GM18867 (cell line): Measurements from ENCODE around the gene HHAT.

Experiments
- ATAC-seq: cut with Tn5 transposase; IDR thresholded peaks from one replicate; pipeline ENCODE4 v1.9.1; 2021; ENCODE audit warnings: mild to moderate bottlenecking, moderate library complexity; ENCODE audit not compliant: unreplicated experiment

HHAT gene

GRCh38 chr1:210586771-210587170 lies 258.1 kb downstream of the HHAT start:
- ATAC-seq = no peak

- no peak for ATAC-seq
These were observed 258.9 kb downstream of the HHAT start for GRCh38 chr1:210587566-210587965.

- ATAC-seq = no peak
These were observed 259.7 kb downstream of the HHAT start for GRCh38 chr1:210588357-210588756.

- no peak for ATAC-seq
These were observed 260.2 kb downstream of the HHAT start for GRCh38 chr1:210588946-210589345.

DNA sequence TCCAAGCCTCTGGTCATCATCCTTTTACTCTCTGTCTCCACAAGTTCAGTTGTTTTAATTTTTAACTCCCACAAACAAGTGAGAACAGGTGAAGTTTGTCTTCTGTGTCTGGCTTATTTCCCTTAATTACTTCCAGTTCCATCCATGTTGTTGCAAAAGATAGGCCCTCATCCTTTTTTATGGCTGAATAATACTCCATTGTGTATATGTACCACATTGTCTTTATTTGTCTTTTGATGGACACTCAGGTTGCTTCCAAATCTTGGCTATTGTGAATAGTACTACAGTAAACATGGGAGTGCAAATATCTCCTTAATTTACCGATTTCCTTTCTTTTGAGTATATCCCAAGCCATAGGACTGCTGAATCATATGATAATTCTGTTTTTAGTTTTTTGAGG lies 262.5 kb downstream of the HHAT start:
- ATAC-seq = no peak

- no peak for ATAC-seq
These were observed 265.9 kb downstream of the HHAT start for GRCh38 chr1:210594605-210595004.

GRCh38 chr1:210596641-210597040 lies 267.9 kb downstream of the HHAT start:
- no peak for ATAC-seq

DNA sequence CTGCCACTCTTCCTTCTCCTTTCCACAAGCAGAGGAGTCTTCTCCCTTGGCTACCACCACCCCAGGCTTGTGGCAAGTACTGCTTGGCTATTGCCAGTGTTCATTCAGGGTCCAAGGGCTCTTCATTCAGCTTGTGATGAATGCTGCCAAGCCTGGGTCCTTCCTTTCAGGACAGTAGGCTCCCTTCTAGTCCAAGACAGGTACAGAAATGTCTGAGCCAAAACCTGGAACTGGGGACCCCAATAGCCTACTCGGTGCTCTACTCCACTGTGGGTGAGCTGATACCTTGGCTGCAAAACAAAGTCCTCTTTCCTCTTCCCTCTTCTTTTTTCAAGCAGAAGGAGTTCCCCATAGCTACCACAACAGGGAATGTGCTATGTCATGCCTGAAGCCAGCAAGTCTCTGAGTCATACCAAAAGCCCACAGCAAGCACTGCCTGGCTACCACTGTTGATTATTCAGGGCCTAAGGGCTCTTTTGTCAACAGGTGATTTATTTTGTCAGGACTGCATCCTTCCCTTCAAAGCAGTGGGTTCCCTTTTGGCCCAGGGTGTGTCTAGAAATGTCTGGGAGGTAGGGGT lies 268.9 kb downstream of the HHAT start:
- no peak for ATAC-seq

DNA sequence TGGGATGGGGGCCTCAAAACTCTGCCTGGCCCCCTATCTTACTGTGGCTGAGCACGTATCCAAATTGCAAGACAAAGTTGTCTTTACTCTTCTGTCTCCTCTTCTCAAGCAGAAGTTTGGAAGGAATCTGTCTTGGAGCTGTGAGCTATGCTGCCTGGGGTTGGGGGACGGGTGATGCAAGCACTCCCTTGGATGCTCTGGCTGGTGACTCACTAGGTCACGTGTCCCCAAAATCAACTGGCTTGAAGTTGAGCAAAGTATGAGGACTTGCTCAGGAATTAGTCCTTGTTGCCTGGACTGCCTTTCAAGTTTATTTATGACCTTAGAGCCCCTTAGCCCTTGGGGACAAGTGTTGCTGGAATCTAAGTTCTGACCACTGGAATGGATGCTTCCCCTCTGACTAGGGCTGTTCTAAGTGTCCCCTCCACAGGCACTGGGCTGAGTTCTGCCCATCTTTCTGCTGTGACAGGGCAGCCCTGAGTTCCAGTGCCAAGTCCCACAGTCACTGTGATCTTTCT lies 269.5 kb downstream of the HHAT start:
- no peak for ATAC-seq

DNA sequence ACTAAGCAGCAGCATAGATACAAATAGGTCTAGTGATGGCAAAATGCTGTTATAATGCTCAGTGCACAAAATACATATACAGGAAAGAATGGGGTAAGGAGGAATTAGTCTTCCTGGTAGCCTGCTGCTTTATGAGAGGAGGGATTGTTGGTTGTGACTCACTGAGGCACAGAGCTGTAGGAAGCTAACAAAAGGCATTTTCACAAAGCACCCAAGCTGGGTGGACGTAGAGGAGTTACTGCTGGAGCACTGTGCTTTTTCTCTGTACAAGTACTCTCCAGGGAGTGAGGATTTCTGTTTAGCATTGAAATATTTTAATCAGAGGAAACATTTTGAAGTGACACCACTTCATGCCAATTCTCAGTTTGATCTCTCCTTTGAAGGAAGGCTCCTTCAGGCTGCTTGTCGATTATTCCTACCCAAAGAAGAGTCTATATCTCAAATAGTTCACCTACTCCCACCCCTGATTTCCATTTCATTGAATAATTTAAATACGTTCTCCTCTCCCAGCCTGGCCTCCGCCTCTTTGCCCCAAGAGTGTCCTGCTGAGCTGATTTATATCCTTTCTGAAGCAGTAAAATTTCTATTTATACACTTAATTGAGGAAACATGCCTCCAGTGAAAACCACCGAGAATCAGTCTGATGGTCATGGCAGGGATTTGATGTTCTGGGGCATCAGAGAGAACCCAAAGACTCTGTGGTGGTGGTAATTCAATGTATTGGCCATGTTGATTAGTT lies 271.9 kb downstream of the HHAT start:
- ATAC-seq = no peak

DNA sequence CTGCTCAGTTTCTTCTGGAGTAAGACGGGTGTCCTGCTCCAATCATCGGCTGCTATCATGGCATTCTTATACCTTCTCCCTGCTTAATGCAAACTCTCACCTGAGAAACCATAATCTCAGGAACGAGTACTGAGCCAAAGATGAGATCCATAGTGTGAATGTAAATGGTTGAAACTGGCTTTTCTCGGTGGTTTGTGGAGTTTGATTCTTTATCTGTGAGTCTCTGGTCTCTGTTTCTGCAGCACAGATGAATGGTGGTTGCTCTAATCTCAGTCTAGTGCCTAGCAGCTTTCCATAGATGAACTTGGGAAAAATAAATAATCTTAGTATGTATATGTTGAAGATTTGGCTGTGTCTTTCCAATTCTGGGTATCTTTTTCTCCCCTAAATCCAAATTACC lies 274.4 kb downstream of the HHAT start:
- ATAC-seq = no peak

GRCh38 chr1:210605099-210605498 lies 276.4 kb downstream of the HHAT start:
- ATAC-seq = no peak

GRCh38 chr1:210607361-210607760 lies 278.7 kb downstream of the HHAT start:
- ATAC-seq = no peak

GRCh38 chr1:210608767-210609166 lies 280.1 kb downstream of the HHAT start:
- ATAC-seq = no peak

DNA sequence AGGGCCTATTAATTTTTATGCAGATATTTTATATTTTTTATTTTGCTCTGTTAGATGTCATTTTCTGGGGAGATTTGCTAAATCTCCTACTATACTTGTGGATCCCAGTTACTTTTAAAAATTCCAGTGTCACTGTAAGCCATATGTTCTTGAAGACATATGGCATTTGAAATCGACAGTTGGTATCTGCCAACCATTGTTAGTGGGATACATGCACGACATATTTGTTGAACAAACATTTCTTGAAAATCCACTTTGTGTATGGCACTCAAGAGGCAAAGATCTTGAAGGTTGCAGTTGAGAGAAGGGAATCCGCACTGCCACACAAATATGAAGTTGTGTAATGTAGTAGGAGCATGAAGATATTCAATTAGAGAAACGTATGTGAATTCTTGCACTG lies 287.7 kb downstream of the HHAT start:
- no peak for ATAC-seq

GRCh38 chr1:210617293-210617692 lies 288.6 kb downstream of the HHAT start:
- ATAC-seq = no peak

DNA sequence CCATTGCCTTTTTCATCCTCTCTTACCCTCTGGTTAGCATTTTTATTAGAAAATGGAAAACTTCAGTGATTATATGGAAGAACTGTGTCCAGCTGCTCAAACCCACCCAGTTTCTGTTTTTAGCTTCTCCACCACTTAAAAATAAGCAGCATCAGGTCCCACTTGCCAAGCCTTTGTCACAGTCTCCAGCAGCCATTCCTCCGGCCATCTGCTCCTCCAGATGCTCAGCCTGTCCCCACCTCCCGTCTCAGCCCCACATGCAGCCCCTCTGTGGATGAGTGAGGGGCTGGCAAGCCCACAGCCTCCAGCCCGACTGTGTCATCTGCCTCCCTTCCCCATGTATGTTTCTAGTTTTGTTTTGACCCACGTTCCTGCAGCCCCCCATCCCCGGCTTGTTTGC lies 289.7 kb downstream of the HHAT start:
- ATAC-seq = no peak

DNA sequence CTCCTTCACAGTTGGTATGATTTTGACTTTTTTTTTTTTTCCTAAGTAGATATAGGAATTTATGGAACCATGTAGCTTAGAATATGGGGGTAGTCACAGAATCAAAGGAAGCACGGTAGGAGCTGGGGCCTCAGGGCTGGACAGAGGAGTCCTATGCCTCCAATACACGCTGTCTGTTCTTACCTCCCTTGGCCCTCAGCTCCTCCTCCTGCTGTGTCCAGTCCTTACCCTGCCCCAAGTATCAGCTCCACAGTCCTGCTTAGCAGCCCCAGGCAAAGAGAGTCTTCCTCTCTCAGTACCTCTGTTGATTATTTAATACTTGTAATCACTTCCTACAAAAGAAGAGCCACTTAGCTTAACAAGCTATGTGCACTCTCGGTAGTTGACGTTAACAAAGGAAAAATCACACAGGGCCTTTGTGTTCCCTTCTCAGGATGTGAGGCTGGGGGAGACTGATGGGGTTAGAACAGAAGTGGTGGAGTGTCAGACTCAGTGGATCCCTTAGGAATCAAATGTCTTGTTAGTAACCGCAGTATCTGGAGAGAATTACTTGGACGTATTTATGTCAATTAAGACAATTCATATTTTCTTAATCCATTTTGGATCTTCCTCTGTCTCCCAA lies 292.3 kb downstream of the HHAT start:
- no peak for ATAC-seq

DNA sequence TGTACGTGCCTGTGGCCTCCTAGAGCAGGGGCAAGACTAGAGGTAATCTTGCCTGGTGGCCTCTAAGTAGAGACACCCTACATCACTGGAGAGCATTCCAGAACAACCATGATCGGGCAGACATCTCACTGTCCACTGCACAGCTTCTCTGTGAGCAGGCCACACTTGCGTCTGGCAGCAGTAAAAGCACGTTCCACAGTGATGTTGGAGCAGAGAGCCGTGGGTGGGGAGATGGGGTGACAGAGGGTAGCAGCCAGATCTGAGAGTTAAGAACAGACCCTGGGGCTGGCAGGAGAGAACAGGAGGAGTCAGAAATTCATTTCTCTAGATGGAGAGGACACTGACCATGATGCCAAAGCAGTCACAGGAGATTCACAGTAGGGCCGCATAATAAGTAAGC lies 293.0 kb downstream of the HHAT start:
- no peak for ATAC-seq

DNA sequence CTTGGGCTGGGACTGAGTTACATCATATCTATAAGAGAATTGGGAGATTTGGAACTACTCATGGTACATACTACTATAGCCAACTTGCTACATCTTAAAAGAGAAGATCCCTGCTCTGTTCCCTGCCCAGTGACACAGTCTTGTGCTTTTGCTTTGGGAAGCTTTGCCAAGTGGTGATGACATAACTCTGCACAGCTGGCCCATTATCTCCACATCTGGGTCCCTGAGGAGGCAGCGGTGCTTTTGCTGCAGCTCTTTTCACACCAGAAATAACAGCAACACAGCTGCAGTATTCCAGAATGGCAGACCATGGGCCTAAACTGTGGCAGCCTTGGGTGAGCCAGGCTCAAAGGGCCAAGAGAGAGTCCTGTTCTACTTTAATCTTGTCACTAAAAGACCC lies 296.0 kb downstream of the HHAT start:
- ATAC-seq = no peak

DNA sequence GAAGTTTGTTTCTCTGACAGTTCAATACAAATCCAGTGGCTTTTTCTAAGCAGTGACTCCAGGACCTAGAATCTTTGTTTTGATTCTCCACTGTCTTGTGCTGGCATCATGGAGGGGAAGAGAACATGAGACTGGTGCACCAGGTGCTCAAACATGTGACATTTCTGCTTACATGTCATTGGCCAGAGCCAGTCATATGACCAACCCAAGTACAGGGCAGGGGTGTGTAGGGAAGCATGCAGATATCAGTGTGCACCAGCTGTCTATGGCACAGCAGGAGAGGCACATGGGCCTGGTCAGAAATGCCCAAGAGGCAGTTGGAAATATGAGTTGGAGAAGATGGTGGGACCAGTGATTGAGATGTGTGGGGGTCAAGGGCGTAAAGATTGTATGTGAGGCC lies 297.0 kb downstream of the HHAT start:
- no peak for ATAC-seq

GRCh38 chr1:210626341-210626740 lies 297.6 kb downstream of the HHAT start:
- ATAC-seq = no peak
